GM18505 (cell line): Measurements from ENCODE around the gene PAWR.
A peak's percentile ranks its signal among the peaks of the same experiment; 100 is the strongest.

ENCODE experiments used
- ATAC-seq: cut with Tn5 transposase; IDR thresholded peaks from one replicate; pipeline ENCODE4 v1.9.1; 2021; ENCODE audit not compliant: unreplicated experiment
- POLR2A ChIP-seq: IDR thresholded peaks from 4 replicates; pipeline ENCODE4 v1.6.1; 2011; ENCODE audit warnings: borderline replicate concordance; ENCODE audit not compliant: insufficient read depth, insufficient read length; ENCODE audit errors: extremely low read depth

PAWR gene

GRCh38 chr12:79617696-79618095 is 73.1 kb downstream of the PAWR start:
- no peak for ATAC-seq
- TF ChIP-seq POLR2A, result no peak

- peak; percentile 72 for ATAC-seq
- TF ChIP-seq POLR2A, result no peak
Measured at GRCh38 chr12:79615596-79616560, 74.9 kb downstream of the PAWR start.

GRCh38 chr12:79614730-79615129 is 76.0 kb downstream of the PAWR start:
- no peak for TF ChIP-seq POLR2A
- ATAC-seq, result no peak

DNA sequence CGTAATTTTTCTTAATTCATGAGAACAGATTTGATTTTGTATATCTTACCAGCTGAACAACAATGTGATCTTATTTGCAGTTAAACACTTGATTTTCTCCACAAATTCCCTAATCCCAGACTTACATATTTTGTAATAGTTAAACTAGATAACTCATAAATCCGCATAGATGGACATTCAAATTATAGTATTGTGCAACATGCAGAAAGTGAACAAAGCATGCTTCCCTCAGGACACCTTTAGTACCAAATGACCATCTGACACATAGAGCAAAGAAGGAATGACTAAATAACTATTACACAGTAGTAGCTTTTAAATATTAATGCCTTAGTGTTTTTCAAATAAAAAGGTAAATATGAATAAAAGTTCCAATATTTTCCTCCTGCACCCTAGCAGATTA is 88.9 kb downstream of the PAWR start:
- ATAC-seq, result no peak
- TF ChIP-seq POLR2A, result no peak

DNA sequence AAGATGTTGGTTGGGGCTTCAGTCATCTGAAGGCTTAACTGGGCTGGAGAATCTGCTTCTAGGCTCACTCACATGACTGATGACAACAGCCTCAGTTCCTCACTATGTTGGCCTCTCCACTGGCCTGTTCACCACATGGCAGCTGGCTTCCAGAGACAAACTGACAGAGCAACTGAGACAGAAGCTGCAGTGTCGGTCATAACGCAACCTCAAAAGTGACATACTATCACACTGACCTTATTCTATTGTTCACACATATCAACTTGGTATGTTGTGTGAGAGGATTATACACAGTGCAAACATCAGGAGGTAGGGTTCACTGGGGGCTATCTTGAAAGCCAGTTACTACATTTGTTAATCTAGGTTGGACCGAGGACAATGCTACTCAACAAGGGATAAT is 92.9 kb downstream of the PAWR start:
- no peak for ATAC-seq
- no peak for TF ChIP-seq POLR2A

GRCh38 chr12:79596719-79597350 is 93.9 kb downstream of the PAWR start:
- ATAC-seq, result no peak
- no peak for TF ChIP-seq POLR2A

DNA sequence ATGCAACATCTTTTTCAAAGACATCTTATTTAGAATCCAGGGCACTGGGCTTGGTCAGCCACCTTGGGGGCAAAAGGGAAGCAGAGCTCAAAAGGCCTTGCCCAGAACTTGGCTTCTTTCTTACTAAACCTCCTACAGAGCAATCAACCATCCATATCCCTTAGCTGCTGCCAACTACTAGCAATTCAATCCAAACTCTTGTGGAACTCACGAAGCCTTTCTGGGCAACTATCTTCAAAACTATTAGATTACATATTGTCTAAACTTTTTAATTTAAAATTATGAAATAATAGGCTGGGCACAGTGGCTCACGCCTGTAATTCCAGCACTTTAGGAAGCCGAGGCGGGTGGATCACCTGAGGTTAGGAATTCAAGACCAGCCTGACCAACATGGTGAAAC is 95.5 kb downstream of the PAWR start:
- TF ChIP-seq POLR2A, result no peak
- no peak for ATAC-seq

GRCh38 chr12:79592865-79593264 is 97.9 kb downstream of the PAWR start:
- TF ChIP-seq POLR2A, result no peak
- no peak for ATAC-seq

GRCh38 chr12:79591988-79592387 is 98.8 kb downstream of the PAWR start:
- no peak for TF ChIP-seq POLR2A
- ATAC-seq, result no peak

- ATAC-seq, result no peak
- TF ChIP-seq POLR2A, result no peak
Measured at GRCh38 chr12:79590751-79591150, 100.0 kb downstream of the PAWR start.

GRCh38 chr12:79587368-79587767 is 103.4 kb downstream of the PAWR start:
- no peak for ATAC-seq
- TF ChIP-seq POLR2A, result no peak

GRCh38 chr12:79585147-79585546 is 105.6 kb downstream of the PAWR start:
- no peak for TF ChIP-seq POLR2A
- no peak for ATAC-seq

GRCh38 chr12:79573820-79574219 is 116.9 kb downstream of the PAWR start:
- TF ChIP-seq POLR2A, result no peak
- ATAC-seq, result no peak

DNA sequence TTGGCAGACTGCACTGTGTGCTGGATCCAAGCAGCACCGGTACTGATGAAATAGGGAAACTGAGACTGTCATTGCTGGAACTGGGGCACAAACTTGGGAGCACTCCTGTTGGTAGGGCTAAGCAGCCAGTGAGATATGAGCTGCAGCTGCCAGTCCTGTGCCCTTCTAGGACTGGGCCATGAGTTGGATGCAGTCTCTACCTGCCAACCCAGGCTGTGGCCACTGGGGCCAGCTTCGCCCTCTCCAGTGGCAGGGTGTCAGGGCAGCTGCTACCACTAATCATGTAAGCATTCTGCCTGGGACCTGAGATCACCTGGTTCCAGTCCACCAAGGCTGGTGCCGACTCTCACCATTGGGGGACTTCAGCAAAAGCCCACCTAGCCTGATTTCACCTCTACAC is 121.1 kb downstream of the PAWR start:
- no peak for ATAC-seq
- TF ChIP-seq POLR2A, result no peak

DNA sequence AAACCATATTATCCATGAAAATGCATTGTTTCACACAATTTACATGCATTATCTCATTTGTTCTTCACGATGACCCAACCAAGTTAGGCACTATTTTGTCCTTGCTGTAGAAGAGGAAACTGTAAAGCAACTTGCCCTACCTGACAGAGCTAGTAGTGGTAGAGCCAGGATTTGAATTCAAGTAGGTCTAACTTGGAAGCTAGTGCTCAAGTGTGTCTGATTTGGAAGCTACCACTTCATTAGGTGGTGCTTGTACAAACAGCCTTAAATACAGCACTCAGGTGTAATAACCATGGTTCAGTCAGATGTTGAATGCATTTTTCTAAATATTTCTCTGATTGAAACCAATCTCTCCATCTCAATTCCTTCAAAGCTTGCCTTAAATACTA is 123.6 kb downstream of the PAWR start:
- no peak for TF ChIP-seq POLR2A
- ATAC-seq, result no peak
